Islet precursor cell (in vitro differentiated cells): Measurements from ENCODE around the gene RNF133.

ENCODE experiments used
- DNase-seq: peaks from one replicate; pipeline ENCODE4 v3.0.0-alpha.2; 2018

RNF133 gene, protein sequence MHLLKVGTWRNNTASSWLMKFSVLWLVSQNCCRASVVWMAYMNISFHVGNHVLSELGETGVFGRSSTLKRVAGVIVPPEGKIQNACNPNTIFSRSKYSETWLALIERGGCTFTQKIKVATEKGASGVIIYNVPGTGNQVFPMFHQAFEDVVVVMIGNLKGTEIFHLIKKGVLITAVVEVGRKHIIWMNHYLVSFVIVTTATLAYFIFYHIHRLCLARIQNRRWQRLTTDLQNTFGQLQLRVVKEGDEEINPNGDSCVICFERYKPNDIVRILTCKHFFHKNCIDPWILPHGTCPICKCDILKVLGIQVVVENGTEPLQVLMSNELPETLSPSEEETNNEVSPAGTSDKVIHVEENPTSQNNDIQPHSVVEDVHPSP

DNA sequence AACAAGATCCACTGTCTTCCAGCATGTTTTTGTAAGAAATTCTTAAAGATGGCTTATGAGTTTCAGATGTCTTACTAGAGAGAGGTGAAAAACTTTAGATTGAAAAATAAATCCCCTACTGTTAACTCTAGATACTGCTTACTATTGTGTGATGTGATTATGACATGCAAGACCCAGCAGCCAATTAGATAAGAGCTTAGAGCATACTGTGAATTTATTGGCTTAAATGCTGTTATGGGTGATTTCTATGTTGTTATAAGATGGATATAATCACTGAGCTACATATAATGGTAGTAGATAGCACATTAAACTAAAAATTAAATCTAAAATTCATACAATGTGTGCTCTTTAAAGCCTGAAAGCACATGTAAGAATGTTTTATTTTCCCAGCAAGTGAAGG is at the start of gene RNF133:
Gene RNF133, minus strand, starts transcription at position 101 of the 400 bp plus-strand sequence. CDS start 199 bp downstream, outside the sequence.
- DNase-seq = no peak

DNA sequence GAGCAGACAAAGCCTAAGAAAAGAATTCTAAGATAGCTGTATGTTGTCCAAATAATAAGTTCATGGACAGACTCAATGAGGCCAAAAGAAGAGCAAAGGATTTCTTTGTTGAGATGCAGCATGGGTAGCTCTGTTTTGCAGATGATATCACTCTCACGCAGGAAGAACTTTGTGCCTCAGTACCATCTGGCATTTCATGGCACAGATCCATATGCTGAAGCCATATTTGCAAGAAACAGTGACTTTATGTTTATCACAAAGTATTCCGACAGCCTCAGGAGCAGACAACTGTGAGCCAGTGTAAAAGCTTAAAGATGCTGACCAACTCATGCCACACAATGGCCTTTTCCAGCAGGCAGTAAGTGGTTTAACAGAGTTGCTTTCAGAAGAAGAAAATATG is 49.3 kb upstream of the RNF133 start:
- DNase-seq = no peak

DNA sequence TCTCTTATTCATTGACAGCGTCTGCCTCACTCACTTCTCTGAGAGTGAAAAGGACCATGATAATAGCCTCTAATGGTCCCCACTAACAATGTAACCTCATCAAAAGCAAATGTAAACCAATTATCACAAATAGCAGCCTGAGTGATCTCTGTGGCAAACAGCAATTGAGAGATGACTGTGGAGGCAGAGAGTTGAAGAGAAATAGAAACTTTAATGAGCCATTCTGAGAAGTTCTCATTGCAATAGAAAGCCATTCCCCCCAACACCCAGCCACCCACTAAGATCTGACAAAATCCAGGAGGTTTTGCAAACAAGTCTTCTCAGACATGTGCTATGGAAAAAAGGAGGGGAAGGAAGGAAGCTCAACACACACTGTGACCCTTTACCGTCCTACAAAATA is 48.0 kb upstream of the RNF133 start:
- peak; percentile 57 for DNase-seq

DNA sequence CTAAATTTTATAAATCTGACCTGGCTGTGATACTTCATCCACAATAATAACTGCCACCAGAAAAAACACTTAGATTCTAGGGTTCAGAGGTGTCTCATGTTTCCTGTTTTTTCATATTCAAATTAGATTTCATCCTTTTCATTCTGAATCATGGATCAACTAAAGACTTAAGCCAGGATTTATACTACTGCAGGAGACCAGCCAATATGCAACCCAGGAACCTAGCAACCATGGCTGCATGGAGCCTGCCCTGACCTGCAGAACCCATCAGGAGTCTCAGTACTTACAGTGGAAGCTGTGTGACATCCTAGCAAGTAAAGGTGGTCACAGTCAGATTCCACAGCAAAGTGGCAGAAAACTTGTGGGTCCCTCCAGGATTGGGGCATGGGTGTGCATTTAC is 44.3 kb upstream of the RNF133 start:
- no peak for DNase-seq

DNA sequence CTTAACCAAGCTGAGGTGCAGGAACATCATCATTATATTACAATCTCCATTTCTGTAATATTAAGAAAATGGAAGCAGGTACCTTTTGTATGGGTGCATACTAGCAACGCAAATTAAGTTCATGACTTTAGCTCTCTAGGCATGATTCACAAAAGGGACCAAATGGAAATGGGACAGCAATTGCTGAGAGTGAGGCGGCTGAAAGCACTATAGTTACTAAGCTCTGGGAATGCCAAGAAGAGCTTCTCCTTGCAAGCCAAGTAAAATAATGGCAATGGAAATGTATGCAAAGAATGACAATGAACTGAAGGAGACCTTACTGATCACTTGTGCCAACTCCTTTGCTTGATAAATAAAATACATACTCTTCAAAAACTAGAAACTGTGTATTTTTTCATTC is 40.0 kb upstream of the RNF133 start:
- DNase-seq = no peak

DNA sequence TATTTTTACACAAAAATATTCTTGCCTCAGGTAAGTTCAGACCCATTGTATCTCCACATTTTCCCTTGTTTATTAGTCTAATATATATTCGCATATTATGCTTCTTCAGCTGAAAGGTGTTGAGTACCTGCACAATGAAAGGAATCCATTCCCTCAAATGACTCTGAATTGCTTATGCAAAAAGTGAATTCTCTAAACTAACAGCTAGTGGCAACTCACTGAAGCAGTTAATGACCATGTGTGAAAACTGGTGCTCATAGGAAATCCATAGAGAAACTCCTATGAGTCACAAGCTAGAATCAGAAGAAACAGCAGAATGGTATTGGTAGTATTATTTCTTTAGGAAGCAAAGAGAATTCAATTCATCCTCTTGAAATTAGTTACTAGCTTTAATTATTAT is 37.3 kb upstream of the RNF133 start:
- no peak for DNase-seq

DNA sequence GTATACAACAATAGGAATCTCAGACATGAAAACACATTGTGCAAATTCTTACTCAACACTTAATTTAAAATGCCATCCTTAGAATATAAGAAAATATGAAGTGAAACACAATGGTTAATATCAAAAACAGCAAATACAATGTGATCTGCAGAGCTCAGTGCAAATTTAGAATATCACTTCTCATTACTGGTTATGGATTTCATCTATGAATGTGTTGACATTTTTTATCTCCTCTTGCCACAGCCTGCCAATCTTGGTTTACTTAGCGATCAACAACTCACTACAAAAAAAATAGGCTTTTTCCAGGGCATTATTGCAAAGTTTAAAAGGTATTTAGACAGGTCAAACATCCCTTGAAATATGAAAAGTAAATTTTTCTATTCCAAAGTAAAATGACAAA is 28.8 kb upstream of the RNF133 start:
- no peak for DNase-seq

DNA sequence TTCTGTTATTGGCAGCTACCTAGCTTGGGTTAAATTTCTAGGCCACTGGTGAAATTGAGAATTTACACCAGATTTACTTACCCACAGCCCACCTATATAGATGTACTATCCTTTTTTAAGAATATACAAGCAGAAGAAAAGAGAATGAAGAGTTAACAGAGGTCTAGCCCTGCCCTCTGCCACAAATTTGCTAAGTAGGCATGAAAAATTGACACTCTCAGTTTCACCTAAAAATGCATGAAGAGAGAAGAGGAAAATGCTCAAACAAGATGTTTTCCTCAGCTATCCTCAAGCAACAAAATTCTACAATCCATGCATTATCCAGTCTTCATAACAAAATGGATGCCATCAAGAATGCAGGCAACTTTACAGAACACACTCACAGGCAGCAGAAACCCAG is 28.4 kb upstream of the RNF133 start:
- no peak for DNase-seq

DNA sequence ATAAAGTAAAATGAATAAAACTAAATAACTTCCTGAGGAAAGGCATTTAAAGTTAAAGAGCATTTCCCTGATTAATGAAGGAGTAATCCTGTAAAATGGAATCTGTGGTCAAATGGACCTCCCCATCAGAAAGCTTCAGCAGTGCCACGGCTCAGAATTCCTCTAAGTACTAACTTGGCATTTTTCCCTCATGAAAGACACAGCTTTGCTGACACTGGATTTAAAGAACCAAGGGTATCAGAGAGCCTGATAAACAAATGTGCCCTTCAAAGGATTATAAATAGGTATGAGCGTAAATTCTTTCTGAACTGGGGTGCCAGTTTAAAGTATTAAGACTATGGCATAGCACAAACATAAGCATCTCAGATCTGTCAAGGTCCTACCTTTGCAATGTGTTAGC is 28.0 kb upstream of the RNF133 start:
- DNase-seq = no peak

DNA sequence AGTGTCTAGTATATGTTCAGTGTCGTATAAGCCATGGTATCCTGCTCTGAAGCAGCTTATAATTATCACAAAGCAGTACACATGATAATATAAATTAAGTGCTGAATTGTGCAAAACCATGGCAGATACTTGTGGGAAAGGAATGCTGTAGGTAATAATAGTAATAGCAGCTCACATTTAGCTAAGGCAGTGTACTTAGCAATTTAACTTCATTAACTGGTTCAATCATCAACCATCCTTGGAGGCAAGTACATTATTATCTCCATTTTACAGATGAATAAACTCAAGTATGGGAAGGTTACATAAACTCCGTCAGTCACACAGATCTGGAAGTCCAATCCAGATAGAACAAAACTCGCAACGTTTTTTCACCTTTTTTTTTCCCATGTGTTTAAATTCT is 25.4 kb upstream of the RNF133 start:
- no peak for DNase-seq

DNA sequence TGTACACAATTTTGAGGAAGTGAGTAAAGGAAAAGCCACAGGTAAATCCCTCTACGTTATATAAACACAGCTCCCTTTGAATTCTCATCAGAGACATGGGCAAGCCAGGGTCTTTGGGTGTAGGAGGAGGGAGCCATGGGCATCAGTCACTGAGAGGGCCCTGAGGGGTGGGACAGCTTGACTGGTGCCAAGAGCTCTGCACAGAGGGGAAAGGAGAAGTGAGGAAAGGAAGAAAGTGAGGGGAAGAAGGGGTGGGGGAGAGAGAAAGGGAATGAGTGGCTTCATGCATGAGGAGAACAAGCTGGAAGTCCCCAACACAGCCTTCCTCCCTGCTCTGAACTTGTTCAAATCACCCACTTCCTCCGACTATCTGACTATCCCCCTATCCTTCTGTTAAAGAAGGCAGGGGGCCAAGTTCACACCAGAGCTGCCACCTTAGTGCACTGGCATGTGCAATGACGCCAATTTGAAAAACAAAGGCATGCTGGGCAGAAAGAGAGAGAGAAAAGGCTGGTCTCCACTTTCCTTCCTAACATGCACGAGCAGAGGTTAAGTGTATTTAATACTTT is 20.2 kb upstream of the RNF133 start:
- DNase-seq = no peak

DNA sequence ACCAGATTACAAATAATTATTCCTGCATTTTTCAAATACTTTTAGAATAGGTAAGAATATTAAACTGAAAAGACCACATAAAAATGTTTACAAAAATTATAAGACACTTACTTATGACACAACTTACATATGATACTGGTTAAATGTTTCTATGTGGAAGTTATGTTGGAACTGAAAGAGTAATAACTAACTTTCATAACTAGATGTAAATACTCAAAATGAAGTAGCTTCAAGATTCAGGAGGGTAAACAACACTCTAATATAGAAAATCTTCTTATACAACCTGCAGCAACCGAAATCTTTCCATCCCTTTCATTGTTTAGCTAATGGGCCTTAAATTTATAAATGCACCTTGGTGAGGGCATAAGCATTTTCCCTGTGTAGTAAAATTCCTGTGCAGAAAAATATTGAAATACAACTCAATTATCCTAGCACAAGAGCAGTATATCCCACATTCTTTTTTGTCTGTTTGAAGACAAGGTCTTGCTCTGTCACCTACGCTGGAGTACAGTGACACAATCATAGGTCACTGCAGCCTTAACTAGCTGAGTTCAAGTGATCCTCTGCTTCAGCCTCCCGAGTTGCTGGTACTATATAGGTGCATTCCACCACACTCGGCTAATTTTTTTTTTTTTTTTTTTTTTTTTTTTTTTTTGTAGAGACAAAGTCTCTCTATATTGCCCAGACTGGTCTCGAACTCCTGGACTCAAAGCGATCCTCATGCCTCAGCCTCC is 18.6 kb upstream of the RNF133 start:
- no peak for DNase-seq

DNA sequence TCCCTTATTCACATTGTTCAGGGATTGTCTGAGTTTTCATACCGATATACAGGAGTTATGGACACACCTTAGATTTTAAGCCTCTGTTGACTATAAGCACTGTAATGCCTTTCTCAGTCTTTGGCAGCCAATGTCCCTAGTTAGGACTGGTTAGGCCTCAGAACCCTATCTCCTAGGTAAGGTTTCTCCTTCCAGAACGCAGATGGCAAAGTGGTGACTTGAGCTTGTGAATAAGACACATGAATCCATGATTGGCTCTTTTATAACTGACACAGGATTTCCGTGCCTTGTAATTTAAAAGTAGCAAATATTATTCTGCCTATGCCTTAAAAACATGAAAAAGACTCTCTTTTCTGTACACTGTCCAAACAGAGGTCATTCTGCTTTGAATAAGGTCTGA is 16.3 kb upstream of the RNF133 start:
- DNase-seq = no peak

DNA sequence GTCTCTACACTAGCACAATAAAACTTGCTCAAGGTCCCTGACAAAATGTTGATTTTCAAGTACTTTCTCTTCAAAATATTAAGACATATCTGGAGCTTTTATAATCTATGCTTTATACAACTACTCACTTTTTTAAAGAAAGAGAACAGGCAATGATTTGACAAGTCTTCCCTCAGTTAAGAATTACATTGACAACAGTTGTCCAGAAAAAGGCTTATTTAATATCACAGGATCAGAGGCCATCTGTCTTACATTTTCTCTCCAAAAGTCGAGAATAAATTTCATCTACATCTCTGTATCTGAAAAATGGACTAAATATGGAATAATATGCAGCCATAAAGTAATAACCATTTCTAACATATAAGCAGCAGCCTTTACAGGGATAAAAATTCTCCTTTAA is 12.0 kb upstream of the RNF133 start:
- no peak for DNase-seq

DNA sequence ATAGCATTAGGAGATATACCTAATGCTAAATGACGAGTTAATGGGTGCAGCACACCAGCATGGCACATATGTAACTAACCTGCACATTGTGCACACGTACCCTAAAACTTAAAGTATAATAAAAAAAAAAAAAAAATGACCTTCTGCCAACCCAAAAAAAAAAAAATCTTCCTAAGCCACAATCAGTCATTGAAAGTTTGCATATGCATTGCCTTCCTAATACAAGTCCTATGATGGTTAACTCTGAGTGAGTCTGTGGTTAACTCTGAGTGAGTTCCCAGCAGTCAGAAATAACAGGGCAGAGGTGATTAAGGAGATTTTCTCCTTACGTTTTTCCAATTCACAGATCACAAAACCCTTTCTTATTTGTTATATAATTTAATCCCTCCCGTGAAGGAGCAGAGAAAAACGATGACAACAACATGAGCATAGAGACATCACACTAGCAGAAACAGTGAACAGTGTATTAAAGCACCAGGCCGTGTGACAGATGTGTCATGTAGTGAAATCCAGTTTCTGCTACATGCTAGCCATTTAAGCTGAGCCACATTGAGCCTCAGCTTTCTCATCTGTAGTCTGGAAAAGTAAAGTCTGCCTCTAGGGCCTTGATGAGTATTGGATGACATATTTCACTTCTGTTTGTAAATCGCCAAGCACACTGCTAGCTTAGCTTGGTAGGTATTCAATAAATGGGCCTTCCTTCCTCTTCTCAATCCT is 11.2 kb upstream of the RNF133 start:
- DNase-seq = no peak

DNA sequence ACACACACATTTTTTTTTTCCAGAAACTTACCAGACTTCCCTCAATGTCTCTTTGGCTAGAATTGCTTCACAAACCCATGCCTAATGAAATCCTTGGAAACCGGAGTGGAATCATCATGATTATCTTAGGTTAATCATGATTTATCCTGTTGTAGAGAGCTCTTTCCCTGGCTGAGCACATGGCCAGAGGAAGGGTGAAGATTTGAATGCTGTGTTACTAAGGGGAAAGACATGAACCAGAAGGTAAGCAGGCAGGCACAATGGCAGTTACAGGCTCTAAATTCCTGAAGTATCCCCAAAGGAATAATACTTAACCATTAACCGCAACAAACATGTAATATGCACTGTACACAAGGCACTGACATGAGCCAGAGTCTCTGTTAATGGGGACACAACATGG is 7.9 kb upstream of the RNF133 start:
- no peak for DNase-seq

DNA sequence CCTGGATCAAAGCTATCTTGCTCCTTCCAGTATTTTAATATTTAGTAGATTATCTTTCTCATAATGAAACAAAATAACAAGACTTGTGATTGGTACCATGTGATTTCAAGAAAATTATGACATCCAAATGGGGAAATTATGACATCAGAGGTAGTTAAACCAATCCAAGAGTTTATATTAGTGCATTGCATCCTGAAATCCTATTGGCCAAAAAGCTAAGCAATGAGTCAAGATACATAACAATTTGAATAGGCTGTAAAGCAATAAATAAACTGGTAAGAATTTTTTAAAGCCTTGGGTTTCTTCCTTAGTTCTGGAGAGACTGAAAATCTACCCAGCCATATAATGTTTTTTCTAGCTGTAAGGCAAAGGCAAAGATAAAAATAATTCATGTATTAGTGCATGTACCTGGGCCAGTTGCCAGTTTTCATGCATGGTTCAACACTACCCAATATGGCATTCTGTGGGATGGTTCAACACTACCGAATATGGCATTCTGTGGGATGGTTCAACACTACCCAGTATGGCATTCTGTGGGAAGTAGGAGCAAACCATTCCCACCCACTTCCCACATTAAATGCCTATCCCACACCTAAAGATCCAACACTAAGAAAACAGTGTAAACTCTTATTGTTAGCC is 4.1 kb upstream of the RNF133 start, which contains the start of gene RNF148:
Gene RNF148, minus strand, starts transcription at position 51 of the 639 bp plus-strand sequence. CDS start 172 bp downstream, outside the sequence.
- DNase-seq = no peak

DNA sequence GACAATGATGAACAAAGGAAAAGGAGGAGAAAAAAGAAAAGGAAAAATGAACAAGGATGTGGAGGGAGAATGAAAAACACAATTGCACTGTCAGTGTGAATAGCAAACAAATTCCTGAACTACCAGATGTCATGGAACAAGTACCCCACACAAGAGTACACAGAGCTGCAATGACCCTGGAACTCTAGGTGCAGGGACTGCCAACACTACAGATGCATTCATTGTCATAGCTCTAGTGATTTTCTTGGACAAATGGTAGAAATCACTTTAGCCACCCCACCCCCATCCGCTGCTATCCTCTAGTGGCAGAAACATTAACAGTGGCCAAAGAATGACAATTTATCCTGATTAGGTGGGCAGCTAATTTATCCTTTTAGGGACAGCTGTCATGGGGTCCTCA is 3.1 kb downstream of the RNF133 start:
- no peak for DNase-seq

DNA sequence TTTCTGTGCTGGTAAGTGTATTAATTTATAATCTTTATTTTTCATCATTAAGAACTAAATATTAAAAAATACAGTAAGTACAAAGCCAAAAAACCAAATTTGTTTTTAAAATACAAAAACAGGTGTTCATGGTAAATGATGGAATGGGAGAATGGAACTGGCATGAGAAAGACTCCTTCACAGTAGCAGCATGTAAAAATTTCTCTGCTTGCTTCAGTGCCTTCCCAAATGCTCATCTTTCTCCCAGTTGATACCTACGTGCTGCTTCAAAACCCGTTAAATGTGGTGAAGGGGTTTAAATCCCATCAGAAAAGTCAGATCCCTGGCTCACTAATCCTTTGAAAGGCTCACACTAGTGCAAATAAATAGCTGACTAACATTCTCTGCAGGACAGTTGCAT is 4.2 kb downstream of the RNF133 start:
- no peak for DNase-seq

DNA sequence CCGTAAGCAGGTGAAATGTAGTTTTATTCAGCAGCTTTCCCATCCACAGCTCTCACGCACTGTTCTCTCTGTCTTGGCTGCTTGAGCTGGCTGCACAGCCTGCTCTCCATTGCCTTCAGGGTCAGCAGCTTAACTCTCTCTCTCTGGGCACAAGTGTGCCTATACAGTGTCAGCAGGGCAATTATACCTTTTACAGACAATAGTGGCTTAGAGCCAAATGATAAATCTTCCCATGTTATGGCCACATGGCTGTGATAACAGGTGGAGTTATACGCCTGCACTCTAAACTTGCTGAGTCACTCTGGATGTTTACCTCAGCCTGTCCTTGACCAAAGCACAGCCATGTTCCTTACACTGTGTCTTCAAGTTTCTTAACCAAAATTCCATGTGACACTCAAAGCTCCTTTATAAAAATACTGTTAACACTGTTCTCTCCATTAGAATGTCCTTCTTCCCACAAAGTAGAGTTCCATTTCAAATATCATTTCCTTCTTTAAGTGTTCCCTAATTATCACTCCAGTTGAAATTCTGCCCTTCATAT is 6.1 kb downstream of the RNF133 start:
- DNase-seq = no peak

DNA sequence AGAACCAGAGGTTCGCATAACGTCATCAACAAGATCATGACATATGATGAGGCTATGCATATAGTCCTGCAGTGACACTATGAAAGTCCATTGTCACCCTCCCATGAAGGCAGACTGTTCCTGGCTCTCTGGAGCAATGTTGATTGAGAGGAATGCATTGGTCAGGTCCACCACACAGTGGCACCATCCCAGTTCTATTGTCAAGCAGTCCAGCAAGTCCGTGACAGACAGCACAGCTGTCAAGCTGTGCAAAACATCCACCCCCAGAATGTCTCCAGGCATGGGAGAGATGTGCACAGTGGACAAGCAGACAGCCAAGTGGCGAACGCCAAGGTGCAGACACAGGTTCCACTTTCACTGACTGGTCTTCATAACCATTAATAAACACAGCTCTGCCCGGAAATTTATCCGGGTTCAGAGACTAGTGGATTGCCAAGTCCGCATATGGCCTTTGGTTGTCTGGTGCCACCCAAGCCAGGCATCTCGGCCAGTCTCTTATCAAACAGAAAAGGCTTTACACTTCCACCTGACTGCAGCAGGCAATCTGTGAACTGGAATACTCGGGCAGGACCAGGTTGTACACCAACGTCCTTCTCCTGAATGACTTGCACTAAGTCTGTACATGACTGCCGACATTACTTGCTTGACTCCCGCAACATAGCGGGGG is 7.2 kb downstream of the RNF133 start:
- DNase-seq = no peak
